GM21360 (cell line): ENCODE measurements around the gene PRKAB2.
"Not testable (repeated sequence)": the region's sequence is repeated elsewhere in the genome, so short reads cannot be mapped to it uniquely, and the experiment has no call there.

Experiments
- ATAC-seq: cut with Tn5 transposase; IDR thresholded peaks from one replicate; pipeline ENCODE4 v1.9.1; 2021; ENCODE audit warnings: mild to moderate bottlenecking, moderate library complexity; ENCODE audit not compliant: unreplicated experiment

The PRKAB2 gene

GRCh38 chr1:147177611-147178380, 5.5 kb upstream of the PRKAB2 start:
- no peak for ATAC-seq

- no peak for ATAC-seq
Observed at GRCh38 chr1:147171399-147172167, 687 bp downstream of the PRKAB2 start.

- no peak for ATAC-seq
Observed at GRCh38 chr1:147169840-147170674, 2.2 kb downstream of the PRKAB2 start.

- ATAC-seq: no peak
Observed at GRCh38 chr1:147169171-147169570, 3.1 kb downstream of the PRKAB2 start.

GRCh38 chr1:147168626-147169058, 3.6 kb downstream of the PRKAB2 start:
- ATAC-seq: no peak

- ATAC-seq: no peak
Observed at GRCh38 chr1:147167365-147167764, 4.9 kb downstream of the PRKAB2 start.

GRCh38 chr1:147163019-147163418, 9.3 kb downstream of the PRKAB2 start:
- no peak for ATAC-seq

GRCh38 chr1:147162093-147162492, 10.2 kb downstream of the PRKAB2 start:
- no peak for ATAC-seq

- not testable (repeated sequence) for ATAC-seq
Observed at GRCh38 chr1:147157116-147157515, 15.2 kb downstream of the PRKAB2 start.

GRCh38 chr1:147156642-147157041, 15.6 kb downstream of the PRKAB2 start:
- ATAC-seq: no peak

- no peak for ATAC-seq
Observed at GRCh38 chr1:147152772-147153171, 19.5 kb downstream of the PRKAB2 start.

GRCh38 chr1:147151244-147151643, 21.0 kb downstream of the PRKAB2 start:
- ATAC-seq: no peak

- no peak for ATAC-seq
Observed at GRCh38 chr1:147142886-147143285, 29.4 kb downstream of the PRKAB2 start.

- not testable (repeated sequence) for ATAC-seq
Observed at GRCh38 chr1:147130721-147131120, 41.5 kb downstream of the PRKAB2 start.

- no peak for ATAC-seq
Observed at GRCh38 chr1:147129116-147129873, 43.0 kb downstream of the PRKAB2 start.

GRCh38 chr1:147124266-147124665, 48.0 kb downstream of the PRKAB2 start:
- no peak for ATAC-seq

- ATAC-seq: no peak
Observed at GRCh38 chr1:147117109-147117508, 55.2 kb downstream of the PRKAB2 start.

- ATAC-seq: no peak
Observed at GRCh38 chr1:147115496-147115895, 56.8 kb downstream of the PRKAB2 start.

- not testable (repeated sequence) for ATAC-seq
Observed at GRCh38 chr1:147115079-147115478, 57.2 kb downstream of the PRKAB2 start.

GRCh38 chr1:147114353-147114752, 57.9 kb downstream of the PRKAB2 start:
- ATAC-seq: not testable (repeated sequence)
